Measurements from ENCODE around the gene AICDA.

- TF ChIP-seq CTCF (conservative IDR thresholded peaks at IDR 0.05 in 1 of 2, IDR thresholded peaks at IDR 0.05 in 1 of 2; ENCODE audit: extremely low read depth in 1 of 2, insufficient read depth in 1 of 2, low read depth in 1 of 2, low read length in 2 of 2) (no peak), EZH2 (IDR thresholded peaks at IDR 0.05; ENCODE audit: borderline replicate concordance, low read length) (no peak)
Observed at GRCh38 chr12:8636581-8636980, 23.9 kb upstream of the AICDA start.
